HG02763 (cell line): ENCODE data around the gene ARHGAP6.

Source experiments
- ATAC-seq: cut with Tn5 transposase; IDR thresholded peaks from one replicate; pipeline ENCODE4 v1.9.1; 2021; ENCODE audit warnings: mild to moderate bottlenecking, moderate library complexity; ENCODE audit not compliant: unreplicated experiment

Gene ARHGAP6

DNA sequence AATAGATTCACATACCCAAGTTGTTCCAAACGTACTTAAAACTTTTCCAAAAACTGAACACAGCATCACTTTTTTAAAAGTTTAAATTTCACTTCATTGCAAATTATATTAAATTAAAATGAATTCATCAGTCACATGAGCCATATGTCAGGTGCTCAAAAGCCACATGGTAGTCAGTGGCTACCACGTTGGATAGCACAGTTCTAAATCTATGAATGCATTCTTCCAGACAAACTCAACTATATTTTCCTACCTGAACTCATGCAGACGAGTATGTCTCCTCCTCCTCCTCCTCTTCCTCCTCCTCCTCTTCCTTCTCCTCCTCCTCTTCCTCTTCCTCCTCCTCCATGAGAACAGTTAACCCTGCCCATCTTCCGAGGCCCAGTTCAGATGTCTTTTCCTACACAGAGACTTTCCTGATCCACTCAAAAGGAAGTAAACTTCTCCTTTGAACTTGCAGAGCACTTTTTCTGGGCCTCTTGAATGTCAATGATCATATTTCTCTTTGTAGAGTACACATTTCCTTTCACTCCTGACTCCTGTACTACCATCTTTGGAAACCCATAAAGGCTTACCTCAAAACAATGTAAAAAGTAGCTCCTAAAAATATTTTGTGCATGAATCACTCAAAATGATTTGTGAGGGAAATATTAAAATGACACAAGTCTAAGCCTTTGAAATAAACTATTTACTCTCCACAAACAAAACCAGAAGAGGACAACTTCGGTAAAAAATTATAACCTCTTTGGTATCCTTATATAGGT lies 199.9 kb downstream of the ARHGAP6 start:
- no peak for ATAC-seq

DNA sequence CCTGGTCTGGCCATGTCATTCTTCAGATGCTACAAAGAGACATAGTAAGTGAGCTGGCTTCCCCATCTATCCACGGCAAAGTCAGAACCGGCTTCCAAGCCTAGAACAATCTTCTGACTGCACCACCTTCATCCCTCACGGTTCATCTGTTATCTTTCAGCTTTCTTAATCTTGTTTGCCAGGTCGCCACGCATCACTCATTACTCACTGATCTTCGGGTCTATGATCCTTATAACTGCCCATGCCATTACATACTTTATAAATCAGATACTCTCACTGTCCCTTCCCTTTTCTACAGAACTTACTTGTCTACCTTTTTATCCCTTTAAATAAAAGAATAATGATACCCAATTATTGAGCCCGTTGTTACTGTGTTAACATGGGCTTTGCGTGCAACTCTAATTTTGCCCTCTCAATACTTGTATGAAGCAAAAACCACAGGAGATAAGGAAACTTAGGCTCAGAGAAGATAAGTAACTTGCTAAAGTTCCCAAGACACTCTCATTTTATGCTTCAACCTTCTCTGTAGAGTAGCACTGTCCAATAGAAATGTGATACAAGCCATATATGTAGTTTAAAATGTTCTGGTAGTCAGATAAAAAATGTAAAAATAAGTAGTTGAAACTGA lies 200.8 kb downstream of the ARHGAP6 start:
- ATAC-seq, result no peak

DNA sequence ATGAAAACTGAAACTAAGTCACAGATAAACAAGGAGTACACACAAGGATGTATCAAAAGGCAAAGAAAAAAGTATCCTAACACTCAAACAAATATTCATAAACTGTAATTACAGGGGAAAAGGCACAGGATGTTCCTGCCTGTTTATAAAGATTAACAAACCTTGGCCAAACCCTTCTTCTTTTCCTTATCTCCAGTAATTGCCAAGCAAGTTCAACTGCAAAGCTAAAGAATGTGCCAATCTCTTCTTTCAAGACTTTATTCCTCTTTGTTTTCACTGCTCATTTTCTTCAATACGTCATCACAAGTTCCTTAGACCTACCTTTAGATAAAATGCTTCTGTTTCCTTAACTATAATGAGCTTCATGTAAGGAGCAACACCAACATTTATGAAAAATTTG lies 201.3 kb downstream of the ARHGAP6 start:
- no peak for ATAC-seq

DNA sequence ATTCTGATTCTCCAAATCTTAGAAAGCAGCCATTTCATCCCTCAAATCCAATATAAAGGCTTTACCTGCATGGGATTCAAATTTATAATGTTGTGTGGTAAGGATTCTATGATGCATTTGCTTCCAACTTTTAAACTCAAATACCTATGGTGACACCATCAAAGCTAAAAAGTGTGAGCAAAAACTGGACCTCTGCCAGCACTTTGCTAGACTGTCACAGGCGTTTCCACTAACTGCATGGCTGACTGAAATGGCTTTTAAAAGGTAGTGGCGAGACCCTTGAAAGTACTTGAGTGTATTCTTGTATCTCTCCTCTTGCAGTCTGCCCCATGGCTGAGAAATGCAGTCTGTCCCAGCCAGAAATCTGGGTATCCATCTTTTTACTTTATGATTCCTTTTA lies 203.1 kb downstream of the ARHGAP6 start:
- no peak for ATAC-seq

DNA sequence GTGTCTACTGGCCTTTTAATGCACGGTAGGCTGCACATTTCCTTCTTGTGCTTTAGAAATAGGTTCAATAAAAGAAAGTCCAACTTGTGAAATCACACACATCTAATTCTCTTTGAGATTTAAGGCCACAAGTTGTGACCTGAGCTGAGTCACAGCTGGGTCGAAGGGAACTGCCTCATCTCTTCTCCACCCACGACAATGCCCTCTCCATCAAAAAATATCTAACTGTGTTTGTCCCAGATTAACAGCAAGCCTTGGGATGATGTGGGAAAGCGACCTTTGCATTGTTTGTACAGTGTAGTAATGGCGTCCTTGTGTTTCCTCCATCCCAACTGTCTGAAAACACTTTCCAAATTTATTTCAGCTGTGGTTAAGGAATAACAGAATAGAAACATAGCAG lies 203.6 kb downstream of the ARHGAP6 start:
- no peak for ATAC-seq

DNA sequence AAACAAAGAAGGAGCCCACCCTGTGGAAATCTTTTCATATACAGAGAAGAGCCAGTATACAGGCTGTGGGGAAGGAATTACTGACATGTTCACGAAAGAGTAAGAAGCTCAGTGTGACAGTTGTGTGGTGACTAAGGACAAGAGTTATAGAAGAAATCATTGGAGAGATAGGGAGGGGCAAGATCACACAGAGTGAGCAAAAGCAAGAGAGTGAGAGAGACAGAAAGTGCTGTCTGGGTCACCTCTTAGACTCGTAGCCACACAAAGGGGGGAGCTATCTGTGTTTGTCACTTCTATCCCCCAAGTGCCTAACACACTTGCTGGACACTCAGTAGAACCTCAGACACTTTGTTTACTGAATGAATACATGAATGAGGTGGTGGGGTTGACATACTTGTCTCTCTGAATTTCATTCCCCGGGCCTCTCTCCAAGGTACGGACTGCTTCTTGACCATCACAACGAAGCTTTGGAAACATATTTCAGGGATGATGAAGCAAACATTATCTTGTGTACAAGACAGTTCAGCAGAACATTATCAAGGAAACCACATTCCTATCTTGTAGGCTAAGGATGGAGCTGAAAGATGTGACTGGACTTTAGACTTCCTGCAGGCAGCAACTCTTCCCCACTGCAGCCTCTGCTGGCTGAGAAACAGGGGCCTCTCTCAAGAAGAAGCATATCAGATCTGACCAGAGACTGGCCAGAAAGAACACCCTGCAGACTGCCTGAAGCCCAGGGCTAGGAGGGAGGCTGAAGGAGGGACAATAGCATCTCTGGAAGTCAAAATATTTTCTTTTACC lies 204.3 kb downstream of the ARHGAP6 start:
- ATAC-seq, result no peak

DNA sequence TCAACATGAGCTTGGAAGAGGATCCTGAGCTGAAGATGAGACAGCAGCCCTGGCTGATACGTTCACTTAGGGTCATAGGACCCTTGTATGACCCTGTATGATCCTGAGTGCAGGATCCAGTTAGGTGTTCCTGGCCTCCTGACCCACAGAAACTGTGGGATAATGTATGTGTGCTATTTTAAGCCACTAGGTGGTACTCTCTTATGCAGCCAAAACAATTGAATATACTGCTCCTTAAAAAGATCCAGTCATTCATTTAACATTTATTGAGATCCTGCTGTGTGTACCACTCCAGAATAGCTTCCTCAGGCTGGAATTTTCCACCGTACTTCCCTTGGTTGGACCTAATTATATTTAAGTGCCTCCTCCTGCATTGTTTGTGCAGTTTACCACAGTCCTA lies 205.4 kb downstream of the ARHGAP6 start:
- ATAC-seq, result no peak

DNA sequence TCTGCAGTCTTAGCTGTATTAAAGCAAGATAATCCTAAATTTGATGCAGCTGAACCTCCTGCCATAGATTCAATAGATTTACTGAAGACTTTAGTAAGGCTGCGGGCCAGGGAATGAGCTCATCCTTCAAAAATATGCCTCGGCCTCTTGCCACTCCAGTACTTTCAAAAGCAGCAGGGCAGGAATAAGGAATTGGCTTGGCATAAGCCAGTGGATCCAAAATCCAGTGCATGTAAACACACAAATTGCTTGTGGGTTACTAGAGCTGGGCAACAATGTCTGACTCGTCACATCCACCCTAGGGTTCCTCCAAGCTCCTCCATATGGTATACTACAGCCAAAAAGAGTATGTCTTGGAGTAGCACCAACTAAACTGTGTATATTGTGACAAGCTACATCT lies 207.6 kb downstream of the ARHGAP6 start:
- ATAC-seq, result no peak

DNA sequence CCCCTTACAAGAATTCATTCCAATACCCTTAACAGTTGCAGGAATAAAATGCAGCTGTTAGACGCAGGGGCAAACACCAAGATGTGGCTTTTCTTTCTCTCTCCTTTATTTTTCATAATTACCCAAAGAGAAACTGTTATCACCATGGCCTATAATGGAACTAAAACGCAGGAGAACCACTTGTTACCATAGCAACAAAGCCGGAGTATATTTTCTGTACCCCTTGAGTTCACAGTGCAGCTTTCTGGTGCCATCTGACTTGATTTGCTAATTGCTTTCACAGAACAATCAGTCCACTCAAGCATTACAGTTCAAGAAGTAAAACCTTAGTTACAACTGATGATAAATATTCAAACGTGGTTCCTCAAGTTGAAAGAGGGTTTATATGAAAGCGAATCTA lies 214.6 kb downstream of the ARHGAP6 start:
- no peak for ATAC-seq

DNA sequence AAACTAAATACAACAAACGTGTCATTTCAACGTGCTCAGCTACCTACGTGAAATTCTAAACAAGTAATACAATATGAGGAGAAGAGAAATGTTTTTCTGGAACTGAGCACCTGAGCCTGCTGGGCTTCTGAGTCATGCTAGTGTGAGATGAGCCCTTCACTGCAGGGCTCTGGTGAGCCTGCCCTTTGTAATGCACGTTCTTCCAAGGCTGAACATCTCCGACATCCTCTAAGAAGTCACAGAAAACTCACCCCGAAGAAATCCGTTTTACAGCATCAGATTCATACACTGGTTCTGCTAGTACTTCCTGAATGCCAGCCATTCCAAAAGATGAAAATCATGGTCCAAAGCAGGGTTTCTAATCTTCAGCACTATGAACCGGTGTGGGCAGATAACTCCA lies 215.4 kb downstream of the ARHGAP6 start:
- no peak for ATAC-seq

DNA sequence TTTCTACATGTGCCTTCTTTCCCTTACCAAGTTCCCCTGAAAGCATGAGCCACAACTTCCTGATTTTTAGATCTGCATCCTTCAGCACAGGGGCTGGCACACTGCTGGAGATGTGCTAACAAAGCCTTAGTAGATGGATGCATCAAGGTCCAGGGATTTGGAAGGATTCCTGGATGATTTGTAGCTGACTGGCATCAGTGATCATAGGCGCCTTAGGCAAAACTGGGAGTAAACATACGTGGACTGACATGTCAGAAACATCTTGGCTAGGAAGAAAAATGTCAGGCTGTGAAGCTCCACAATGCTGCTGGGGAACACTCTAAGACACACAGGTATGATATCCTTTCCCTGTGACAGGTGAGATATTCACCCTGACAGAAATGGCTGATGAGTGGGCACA lies 216.1 kb downstream of the ARHGAP6 start:
- no peak for ATAC-seq

DNA sequence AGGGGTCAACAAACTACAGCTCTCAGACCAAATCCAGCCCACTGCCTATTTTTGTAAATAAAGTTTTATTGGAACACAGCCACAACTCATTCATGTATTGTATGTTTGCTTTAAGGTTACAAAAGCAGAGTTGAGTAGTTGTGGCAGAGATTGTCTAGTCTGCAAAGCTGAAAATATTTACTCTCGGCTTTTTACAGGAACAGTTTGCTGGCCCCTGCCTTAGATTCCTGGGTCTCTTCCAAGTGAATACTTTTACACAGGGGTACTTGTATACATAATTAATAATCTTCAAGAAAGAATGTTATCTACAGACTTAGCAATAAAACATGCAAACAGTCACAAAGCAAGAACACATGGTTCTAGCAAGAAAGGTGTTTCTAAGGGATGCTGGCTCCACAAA lies 218.3 kb downstream of the ARHGAP6 start:
- no peak for ATAC-seq

DNA sequence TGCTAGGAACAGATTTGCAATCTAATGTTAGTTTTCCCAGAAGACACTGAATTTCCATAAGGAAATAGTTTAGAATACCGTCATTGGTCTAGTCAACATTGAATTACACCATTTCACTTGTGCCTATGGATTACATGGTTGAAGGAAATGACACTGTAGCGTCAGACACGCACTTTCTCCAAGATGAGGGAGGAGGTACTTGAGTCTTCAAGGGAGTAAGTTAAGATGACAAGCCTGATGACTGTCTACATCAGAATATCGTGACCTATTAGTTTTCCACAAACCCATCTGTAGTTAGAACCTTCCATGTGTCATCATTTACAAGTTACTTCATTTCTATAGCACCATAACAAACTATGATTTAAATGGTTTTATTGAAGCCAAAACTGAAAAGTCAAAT lies 218.8 kb downstream of the ARHGAP6 start:
- no peak for ATAC-seq

DNA sequence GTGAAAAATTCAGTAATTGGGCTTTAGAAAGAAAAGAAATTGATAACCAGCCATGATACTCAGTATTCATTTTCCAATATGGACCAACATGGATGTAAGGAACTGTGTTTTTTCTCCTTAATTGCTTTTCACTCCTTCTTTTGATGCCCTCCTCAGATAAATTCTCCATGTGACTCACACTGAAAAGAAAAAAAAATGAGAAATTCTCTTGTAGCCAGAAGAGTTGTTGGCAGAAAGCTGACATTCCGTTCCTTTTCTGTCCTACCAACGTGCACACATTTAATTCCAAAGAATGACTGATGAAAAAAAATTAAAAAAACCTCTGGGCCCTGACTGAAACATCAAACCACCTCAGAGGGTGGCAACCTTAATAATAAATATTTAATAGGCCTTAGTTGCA lies 219.4 kb downstream of the ARHGAP6 start:
- ATAC-seq, result no peak

DNA sequence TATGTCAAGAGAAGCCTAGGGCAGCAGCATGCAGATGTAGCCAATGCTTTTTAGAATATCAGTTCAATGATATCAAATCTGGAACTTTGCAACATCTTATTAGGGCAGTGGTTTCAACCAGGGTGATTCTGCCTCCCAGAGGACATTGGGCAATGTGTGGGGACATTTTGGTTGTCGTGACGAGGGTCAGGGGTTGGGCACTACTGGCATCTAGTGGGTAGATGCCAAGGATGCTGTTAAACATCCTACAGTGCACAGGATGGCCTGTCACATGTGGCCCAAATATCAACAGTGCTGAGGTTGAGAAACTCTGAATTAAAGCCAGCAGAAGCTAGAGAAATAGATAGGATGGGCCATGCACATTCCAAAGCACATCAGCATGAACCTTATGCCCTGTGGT lies 220.2 kb downstream of the ARHGAP6 start:
- ATAC-seq, result no peak

DNA sequence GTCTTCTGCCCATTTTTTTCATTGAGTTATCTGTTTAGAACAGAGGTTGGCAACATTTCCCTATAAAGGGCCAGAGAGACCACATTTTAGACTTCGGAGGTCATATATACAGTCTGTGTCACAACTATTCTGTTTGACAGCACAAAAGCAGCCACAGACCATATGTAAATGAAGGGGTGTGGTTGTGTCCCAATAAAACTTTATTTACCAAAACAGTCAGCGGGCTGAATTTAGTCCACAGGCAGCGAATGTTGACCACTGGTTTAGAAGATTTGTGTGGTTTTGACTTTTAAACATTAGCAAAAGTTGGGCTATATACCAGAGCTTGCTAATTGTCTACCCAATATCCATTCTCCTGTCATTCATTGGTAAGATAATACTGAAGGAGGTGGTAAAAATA lies 221.7 kb downstream of the ARHGAP6 start:
- no peak for ATAC-seq

DNA sequence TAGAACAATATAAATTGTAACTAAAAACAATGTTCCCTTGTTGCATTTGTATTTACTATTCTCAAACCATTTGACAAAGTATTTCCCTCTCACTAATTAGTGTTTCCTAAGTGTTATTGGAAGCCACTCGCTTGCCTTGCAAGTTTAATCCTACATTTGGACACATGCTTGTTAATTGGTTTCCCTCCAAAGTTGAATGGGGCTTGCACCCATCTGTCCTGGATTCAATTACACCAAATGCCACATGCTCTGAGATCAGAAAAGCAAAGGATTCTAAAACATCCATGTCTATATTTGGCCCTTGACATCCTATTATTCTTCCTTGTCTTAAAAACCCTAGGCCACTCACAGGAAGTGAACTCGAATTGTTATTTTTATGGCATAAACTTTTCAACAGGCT lies 225.9 kb downstream of the ARHGAP6 start:
- no peak for ATAC-seq

DNA sequence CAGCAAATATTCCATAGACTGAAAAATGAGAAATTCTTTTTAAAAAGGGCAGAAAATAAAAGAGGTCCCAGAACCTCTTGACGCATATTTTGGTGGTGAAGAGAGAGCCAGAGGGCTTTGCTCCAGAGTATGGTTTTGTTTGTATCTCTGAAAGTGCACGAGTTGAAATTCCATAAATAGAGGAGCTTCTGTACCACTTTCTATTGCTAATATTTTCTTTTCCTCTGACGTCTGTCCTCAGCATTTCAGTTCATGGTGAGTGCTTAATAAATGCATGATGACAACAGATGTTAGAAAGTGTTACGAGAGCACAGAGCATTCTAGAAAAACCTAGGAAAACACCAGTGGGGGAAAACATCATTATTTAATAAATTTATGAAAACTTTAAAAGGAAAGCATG lies 227.0 kb downstream of the ARHGAP6 start:
- ATAC-seq, result no peak

DNA sequence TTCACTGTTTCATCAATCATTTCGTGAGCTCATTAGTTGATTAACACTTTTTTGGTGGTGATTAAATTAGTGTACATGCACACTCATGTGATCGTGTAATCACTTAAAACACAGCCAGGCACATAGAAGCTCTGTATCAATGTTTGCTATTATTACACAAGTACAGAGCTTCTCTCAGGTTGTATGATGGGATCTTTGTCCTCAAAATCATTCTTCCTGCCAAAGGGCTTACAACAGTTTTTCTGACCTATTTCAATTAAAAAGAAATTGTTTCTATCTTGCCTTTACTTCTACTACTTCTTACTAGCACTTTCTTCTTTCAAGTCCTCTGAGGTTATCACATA lies 227.4 kb downstream of the ARHGAP6 start:
- ATAC-seq, result no peak

DNA sequence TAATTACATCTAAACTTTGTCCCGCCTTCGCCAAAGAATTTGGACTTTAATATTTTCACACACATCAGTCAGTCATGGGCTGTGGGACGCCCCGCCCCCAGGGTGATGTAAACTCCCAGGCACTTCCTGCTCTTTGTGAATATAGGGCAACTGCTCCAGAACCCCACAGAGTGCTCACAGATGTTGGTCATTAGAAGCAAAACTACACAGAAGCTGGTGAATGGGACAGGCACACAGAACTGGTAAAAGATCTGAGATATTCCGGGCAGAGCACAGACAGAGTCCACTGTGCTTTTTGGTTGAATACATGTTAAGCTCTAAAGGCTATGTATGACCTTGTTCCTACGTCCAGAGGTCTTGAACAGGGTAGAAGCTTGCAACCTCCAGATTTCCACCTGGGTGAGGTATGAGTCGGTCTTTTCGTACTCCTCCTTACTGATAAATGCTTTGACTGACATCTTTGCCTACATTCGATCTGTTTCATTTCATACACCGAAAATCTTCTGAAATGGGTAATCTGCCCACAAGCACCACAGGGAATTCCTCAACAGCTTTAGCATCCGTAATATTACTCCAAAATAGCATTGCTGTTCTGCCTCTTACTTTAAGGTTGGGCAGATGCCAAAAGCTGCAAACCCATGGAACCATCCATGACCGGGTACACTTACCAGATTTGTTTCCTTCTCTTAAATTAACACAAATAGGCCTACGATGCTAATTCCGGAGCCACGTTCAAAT lies 227.9 kb downstream of the ARHGAP6 start:
- ATAC-seq, result no peak

DNA sequence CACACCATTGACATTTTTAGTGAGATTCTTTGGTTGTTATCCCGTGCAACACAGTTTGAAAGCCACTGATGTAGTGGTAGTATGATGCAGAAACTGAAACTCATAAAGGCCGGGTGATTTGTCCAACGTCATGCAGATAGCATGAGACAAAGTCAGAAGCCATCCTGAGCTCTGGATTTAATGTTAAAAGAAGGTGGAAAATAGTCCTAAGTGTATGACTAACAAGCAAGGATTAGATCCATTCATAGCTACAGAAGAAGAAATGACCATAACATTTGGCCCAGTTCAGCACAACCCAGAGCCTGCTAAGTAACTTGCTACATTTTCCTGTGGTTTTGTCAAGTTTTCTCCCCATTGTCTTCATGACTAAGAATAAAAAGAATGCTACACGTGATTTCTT lies 230.2 kb downstream of the ARHGAP6 start:
- no peak for ATAC-seq

DNA sequence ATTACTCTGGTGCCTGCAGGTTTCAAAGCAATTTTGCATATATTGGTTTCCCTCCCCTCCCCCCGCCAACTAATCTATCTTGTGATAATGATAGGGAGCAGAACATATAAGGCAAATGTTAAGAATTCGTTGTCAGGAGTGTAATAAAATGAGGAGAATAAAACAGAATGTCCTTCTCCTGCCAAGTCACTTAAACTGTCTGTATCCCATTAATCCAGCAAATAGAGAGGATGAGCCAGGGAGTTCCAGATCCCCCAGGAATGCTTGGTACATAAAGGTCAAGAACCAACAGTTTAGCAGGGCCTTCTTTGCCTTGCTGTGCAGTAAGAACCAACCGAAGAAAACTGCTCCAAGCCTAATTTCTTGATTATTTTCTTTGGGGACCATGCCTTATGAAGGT lies 231.1 kb downstream of the ARHGAP6 start:
- ATAC-seq, result no peak
